ENCODE data around the gene DOCK1. TPM values are rescaled to one million over a fixed set of nuclear protein-coding genes. Genes with fewer than 3 reads are reported as not detected.

DOCK1 gene
- total RNA-seq, 2 donors from 2014 or later: 34.3 to 44.1 TPM

- peak; percentile 70 for ATAC-seq
- intact Hi-C loops (cut with DNase I): no loop called here
- TF ChIP-seq CTCF (IDR thresholded peaks at IDR 0.05) (no peak), POLR2A (IDR thresholded peaks at IDR 0.05) (no peak)
- Histone ChIP-seq H3K4me1 (peaks cover 6% of the 10 kb centered on the region), H3K4me3 (no peak overlapping the region), H3K27ac (peak overlapping the region; percentile 32 to 75 (median 52)), H3K27me3 (no peaks in the 10 kb centered on the region), H3K9me3 (no peaks in the 10 kb centered on the region), H3K36me3 (replicated peaks in 1 of 2; ENCODE audit: insufficient read depth in 1 of 2, low read depth in 2 of 2) (peaks cover 6 to 10% of the 10 kb centered on the region in 2 donors)
- 42 to 63% methylated on average over 11 to 14 of the region's 16 CpGs for WGBS, 2 donors
- DNase-seq: peak; percentile 31 to 53 (median 44)
Measured at GRCh38 chr10:127441350-127442219, 536.4 kb downstream of the DOCK1 start.

GRCh38 chr10:127442220-127442525 is 536.9 kb downstream of the DOCK1 start:
- DNase-seq (no peak), ATAC-seq (peak; percentile 31)
- H3K36me3 ChIP-seq (replicated peaks in 1 of 2; ENCODE audit: insufficient read depth in 1 of 2, low read depth in 2 of 2): peaks cover 6 to 10% of the 10 kb centered on the region in 2 donors
- peaks cover 6% of the 10 kb centered on the region for H3K4me1 ChIP-seq
- H3K4me3 ChIP-seq: no peak overlapping the region
- intact Hi-C loops (cut with DNase I): no loop called here
- no peaks in the 10 kb centered on the region for H3K9me3 ChIP-seq
- peak overlapping the region; percentile 32 to 75 (median 52) for H3K27ac ChIP-seq
- H3K27me3 ChIP-seq: no peaks in the 10 kb centered on the region
- no peak for TF ChIP-seq CTCF (IDR thresholded peaks at IDR 0.05)
- no peak for TF ChIP-seq POLR2A (IDR thresholded peaks at IDR 0.05)
- WGBS, 2 donors: 70 to 82% methylated on average over 5 of the region's 5 CpGs

GRCh38 chr10:127444155-127444554 is 538.9 kb downstream of the DOCK1 start:
- WGBS, 2 donors: 87 to 88% methylated on average over 11 to 13 of the region's 13 CpGs
- TF ChIP-seq POLR2A (IDR thresholded peaks at IDR 0.05) (no peak), CTCF (IDR thresholded peaks at IDR 0.05) (no peak)
- intact Hi-C loops (cut with DNase I): no loop called here

GRCh38 chr10:127447197-127447596 is 542.0 kb downstream of the DOCK1 start:
- ATAC-seq: no peak
- Histone ChIP-seq H3K9me3 (no peaks in the 10 kb centered on the region), H3K27me3 (no peaks in the 10 kb centered on the region), H3K27ac (no peak overlapping the region), H3K4me1 (peaks cover 3% of the 10 kb centered on the region), H3K36me3 (replicated peaks in 1 of 2; ENCODE audit: insufficient read depth in 1 of 2, low read depth in 2 of 2) (peaks cover 5 to 6% of the 10 kb centered on the region in 2 donors), H3K4me3 (no peak overlapping the region)
- TF ChIP-seq POLR2A (IDR thresholded peaks at IDR 0.05) (no peak), CTCF (IDR thresholded peaks at IDR 0.05) (no peak)
- intact Hi-C loops (cut with DNase I): no loop called here
- 90 to 92% methylated on average over 17 of the region's 17 CpGs for WGBS, 2 donors
- no peak for DNase-seq

More at GRCh38 chr10:127444155-127444554, 538.9 kb downstream of the DOCK1 start:
- H3K4me1 ChIP-seq: peaks cover 6% of the 10 kb centered on the region
- H3K27me3 ChIP-seq: no peaks in the 10 kb centered on the region
- ATAC-seq (no peak), DNase-seq (no peak)
- peaks cover 5 to 6% of the 10 kb centered on the region in 2 donors for H3K36me3 ChIP-seq (replicated peaks in 1 of 2; ENCODE audit: insufficient read depth in 1 of 2, low read depth in 2 of 2)
- no peaks in the 10 kb centered on the region for H3K9me3 ChIP-seq
- H3K4me3 ChIP-seq: no peak overlapping the region
- no peak overlapping the region for H3K27ac ChIP-seq

- Histone ChIP-seq H3K36me3 (replicated peaks in 1 of 2; ENCODE audit: insufficient read depth in 1 of 2, low read depth in 2 of 2) (peaks cover 2 to 3% of the 10 kb centered on the region in 2 donors), H3K27ac (no peak overlapping the region), H3K4me3 (no peak overlapping the region), H3K9me3 (no peaks in the 10 kb centered on the region), H3K27me3 (no peaks in the 10 kb centered on the region), H3K4me1 (no peaks in the 10 kb centered on the region)
- no peak for ATAC-seq
- TF ChIP-seq CTCF (IDR thresholded peaks at IDR 0.05): no peak
- no peak for TF ChIP-seq POLR2A (IDR thresholded peaks at IDR 0.05)
- DNase-seq: no peak
- intact Hi-C loops (cut with DNase I): no loop called here
- WGBS, 2 donors: 74 to 75% methylated on average over 3 of the region's 3 CpGs
Measured at GRCh38 chr10:127449490-127449889, 544.3 kb downstream of the DOCK1 start.
